Naive thymus-derived CD4-positive, alpha-beta T cell (primary cell): ENCODE data around the gene HSDL1. TPM values are rescaled to one million over a fixed set of nuclear protein-coding genes. Genes with fewer than 3 reads are reported as not detected.

Source experiments
- ATAC-seq: fragments of 150-1000 bp; cut with Tn5 transposase; 2 replicates; pipeline ENCODE4 v1.10.0; 2021; ENCODE audit warnings: mild to moderate bottlenecking, moderate library complexity
- CTCF ChIA-PET: fragments of 350-600 bp; sonication (Branson Sonifier 250); formaldehyde crosslinking; loops from one replicate; lab custom pipeline; 2021; ENCODE audit warnings: antibody characterized with exemption; lab: Charles Lee
- POLR2A ChIA-PET: fragments of 350-600 bp; sonication (Branson Sonifier 250); formaldehyde crosslinking; loops from one replicate; lab custom pipeline; 2021; ENCODE audit warnings: antibody characterized with exemption, inconsistent platforms; lab: Charles Lee
- DNase-seq, 9 donors: peaks; one replicate each; pipeline versions ENCODE4 v3.0.0 to v3.0.0-alpha.2; 2020 to 2022; ENCODE audit warnings: mixed read lengths in 1 of 9
- H3K27ac ChIP-seq: one replicate; pipeline ENCODE4 v1.7.0; 2013; ENCODE audit warnings: mild to moderate bottlenecking, low read depth, low read length, moderate library complexity
- H3K27me3 ChIP-seq, 2 donors: one replicate each; pipeline ENCODE4 v1.7.0; 2013; ENCODE audit warnings: low read length in 2 of 2, mild to moderate bottlenecking in 2 of 2, moderate library complexity in 2 of 2; ENCODE audit not compliant: control insufficient read depth in 2 of 2, insufficient read depth in 2 of 2
- H3K36me3 ChIP-seq, 3 experiments: 1 replicate in 2 of 3; 2 replicates in 1 of 3; pipeline ENCODE4 v1.7.0; 2013; ENCODE audit warnings: low read length in 3 of 3, mild to moderate bottlenecking in 3 of 3, moderate library complexity in 1 of 3; ENCODE audit not compliant: insufficient read depth in 3 of 3, control insufficient read depth in 2 of 3
- H3K4me1 ChIP-seq, 2 donors: one replicate each; pipeline ENCODE4 v1.7.0; 2013; ENCODE audit warnings: low read length in 2 of 2, mild to moderate bottlenecking in 2 of 2, moderate library complexity in 1 of 2; ENCODE audit not compliant: control insufficient read depth in 2 of 2, insufficient read depth in 2 of 2
- H3K4me3 ChIP-seq: 2 replicates; pipeline ENCODE4 v1.7.0; 2013; ENCODE audit warnings: mild to moderate bottlenecking, low read length
- H3K9me3 ChIP-seq, 3 experiments: 1 replicate in 2 of 3; 2 replicates in 1 of 3; pipeline ENCODE4 v1.7.0; 2013; ENCODE audit warnings: low read length in 3 of 3; ENCODE audit not compliant: control insufficient read depth in 2 of 3
- H3K27ac Mint-ChIP-seq, 9 donors: one replicate each; pipeline ENCODE4 v1.8.0; 2020 to 2022; ENCODE audit warnings: mixed read lengths in 9 of 9, mild to moderate bottlenecking in 8 of 9, moderate library complexity in 5 of 9, inconsistent platforms in 2 of 9
- H3K27me3 Mint-ChIP-seq, 5 donors: one replicate each; pipeline ENCODE4 v1.8.0; 2021 to 2022; ENCODE audit warnings: mixed read lengths in 5 of 5, mild to moderate bottlenecking in 1 of 5
- H3K36me3 Mint-ChIP-seq, 5 donors: one replicate each; pipeline ENCODE4 v1.8.0; 2020 to 2022; ENCODE audit warnings: mixed read lengths in 5 of 5, mild to moderate bottlenecking in 3 of 5, inconsistent platforms in 1 of 5
- H3K4me1 Mint-ChIP-seq, 7 donors: one replicate each; pipeline ENCODE4 v1.8.0; 2020 to 2022; ENCODE audit warnings: mixed read lengths in 7 of 7, mild to moderate bottlenecking in 3 of 7, inconsistent platforms in 1 of 7
- H3K4me3 Mint-ChIP-seq, 10 donors: one replicate each; pipeline ENCODE4 v1.8.0; 2020 to 2022; ENCODE audit warnings: mild to moderate bottlenecking in 10 of 10, mixed read lengths in 10 of 10, moderate library complexity in 6 of 10, inconsistent platforms in 2 of 10
- H3K9me3 Mint-ChIP-seq, 11 donors: one replicate each; pipeline ENCODE4 v1.8.0; 2020 to 2022; ENCODE audit warnings: mixed read lengths in 11 of 11, mild to moderate bottlenecking in 4 of 11, inconsistent platforms in 1 of 11, moderate library complexity in 1 of 11
- intact Hi-C, 2 donors: fragments of 100-400 bp; cut with micrococcal nuclease; formaldehyde crosslinking; loops; one replicate each; pipeline ENCODE4 v1.15.1; 2023
- polyA plus RNA-seq, 2 donors: library from polyadenylated mRNA; unstranded; fragments of 300-500 nt; fragmentation: Illumina TruSeq; gene quantifications; one replicate each; pipeline ENCODE4 v1.2.3, GENCODE V29; 2021
- total RNA-seq, 6 experiments: library from RNA in 5 of 6; stranded (reverse) in 5 of 6; gene quantifications; 1 replicate in 5 of 6; 2 replicates in 1 of 6; pipeline ENCODE4 v1.2.3 and lab custom pipeline; 2021 to 2026

Gene HSDL1
- total and polyA plus RNA-seq, 7 experiments from 2014 or later = 10.1 to 26.6 (median 13.6) TPM

- ChIA-PET CTCF (no interaction called here), POLR2A (no interaction called here)
- Mint-ChIP-seq H3K27me3 (peaks cover 11 to 47% (median 20%) of the 10 kb centered on the region in 5 donors), H3K9me3 (no peaks in the 10 kb centered on the region), H3K4me1 (no peaks in the 10 kb centered on the region), H3K4me3 (peak overlapping the region in 1 of 10 donors; percentile 18), H3K36me3 (no peaks in the 10 kb centered on the region), H3K27ac (no peak overlapping the region)
- no peak for DNase-seq
- H3K4me3 ChIP-seq = no peak overlapping the region
- H3K36me3 ChIP-seq = no peaks in the 10 kb centered on the region
- no peak overlapping the region for H3K27ac ChIP-seq
- H3K27me3 ChIP-seq = no peaks in the 10 kb centered on the region
- intact Hi-C loops = no loop called here
- no peak for ATAC-seq
- H3K4me1 ChIP-seq = no peaks in the 10 kb centered on the region
- no peaks in the 10 kb centered on the region for H3K9me3 ChIP-seq
Observed at GRCh38 chr16:84159007-84159406, 14.0 kb upstream of the HSDL1 start.

- H3K4me3 Mint-ChIP-seq = no peak overlapping the region
- intact Hi-C loops = no loop called here
- DNase-seq = no peak
- POLR2A ChIA-PET = no interaction called here
- H3K9me3 Mint-ChIP-seq = no peaks in the 10 kb centered on the region
- Histone ChIP-seq H3K27ac (no peak overlapping the region), H3K4me3 (no peak overlapping the region), H3K36me3 (no peaks in the 10 kb centered on the region), H3K4me1 (no peaks in the 10 kb centered on the region), H3K9me3 (no peaks in the 10 kb centered on the region), H3K27me3 (no peaks in the 10 kb centered on the region)
- peaks cover 9 to 43% (median 16%) of the 10 kb centered on the region in 5 donors for H3K27me3 Mint-ChIP-seq
- ATAC-seq = no peak
- H3K4me1 Mint-ChIP-seq = no peaks in the 10 kb centered on the region
- no peaks in the 10 kb centered on the region for H3K36me3 Mint-ChIP-seq
- CTCF ChIA-PET = interaction anchor here (1.2 kb wide), 1 partner anchor 10 kb away, joined by 3 read pairs; no protein-coding TSS in a partner anchor
- no peak overlapping the region for H3K27ac Mint-ChIP-seq
Observed at GRCh38 chr16:84156342-84156784, 11.4 kb upstream of the HSDL1 start.

GRCh38 chr16:84155771-84156170 lies 10.8 kb upstream of the HSDL1 start:
- H3K9me3 ChIP-seq = no peaks in the 10 kb centered on the region
- Mint-ChIP-seq H3K4me1 (no peaks in the 10 kb centered on the region), H3K9me3 (no peaks in the 10 kb centered on the region), H3K36me3 (no peaks in the 10 kb centered on the region), H3K4me3 (no peak overlapping the region), H3K27ac (no peak overlapping the region), H3K27me3 (peaks cover 9 to 46% (median 16%) of the 10 kb centered on the region in 5 donors)
- H3K27me3 ChIP-seq = no peaks in the 10 kb centered on the region
- no peak overlapping the region for H3K27ac ChIP-seq
- ChIA-PET POLR2A (no interaction called here), CTCF (interaction anchor here (1.2 kb wide), 1 partner anchor 9 kb away, joined by 3 read pairs; no protein-coding TSS in a partner anchor)
- H3K4me3 ChIP-seq = no peak overlapping the region
- no peaks in the 10 kb centered on the region for H3K4me1 ChIP-seq
- no peaks in the 10 kb centered on the region for H3K36me3 ChIP-seq
- intact Hi-C loops = no loop called here
- ATAC-seq (no peak), DNase-seq (no peak)

- Mint-ChIP-seq H3K4me3 (no peak overlapping the region), H3K36me3 (no peaks in the 10 kb centered on the region), H3K27ac (no peak overlapping the region), H3K4me1 (no peaks in the 10 kb centered on the region), H3K27me3 (peaks cover 9 to 46% (median 16%) of the 10 kb centered on the region in 5 donors), H3K9me3 (no peaks in the 10 kb centered on the region)
- ChIA-PET POLR2A (no interaction called here), CTCF (no interaction called here)
- H3K27ac ChIP-seq = no peak overlapping the region
- intact Hi-C loops = no loop called here
- no peaks in the 10 kb centered on the region for H3K27me3 ChIP-seq
- H3K4me1 ChIP-seq = no peaks in the 10 kb centered on the region
- no peaks in the 10 kb centered on the region for H3K9me3 ChIP-seq
- ATAC-seq (no peak), DNase-seq (no peak)
- no peaks in the 10 kb centered on the region for H3K36me3 ChIP-seq
- no peak overlapping the region for H3K4me3 ChIP-seq
Observed at GRCh38 chr16:84155226-84155625, 10.2 kb upstream of the HSDL1 start.

- POLR2A ChIA-PET = interaction anchor here (1.0 kb wide), 1 partner anchor 37 kb away, joined by 3 read pairs; the partner anchor contains the start of gene MBTPS1
- DNase-seq = no peak
- H3K27me3 Mint-ChIP-seq = peaks cover 2 to 40% (median 7%) of the 10 kb centered on the region in 5 donors
- no peak overlapping the region for H3K27ac ChIP-seq
- no peaks in the 10 kb centered on the region for H3K4me1 ChIP-seq
- H3K36me3 ChIP-seq = no peaks in the 10 kb centered on the region
- H3K4me1 Mint-ChIP-seq = no peaks in the 10 kb centered on the region
- ATAC-seq = no peak
- no peak overlapping the region for H3K4me3 Mint-ChIP-seq
- CTCF ChIA-PET = interaction anchor here (1.2 kb wide), 1 partner anchor 68 kb away, joined by 4 read pairs; no protein-coding TSS in a partner anchor
- H3K27me3 ChIP-seq = no peaks in the 10 kb centered on the region
- no peak overlapping the region for H3K27ac Mint-ChIP-seq
- no peaks in the 10 kb centered on the region for H3K9me3 Mint-ChIP-seq
- H3K9me3 ChIP-seq = no peaks in the 10 kb centered on the region
- intact Hi-C loops = no loop called here
- no peak overlapping the region for H3K4me3 ChIP-seq
- H3K36me3 Mint-ChIP-seq = no peaks in the 10 kb centered on the region
Observed at GRCh38 chr16:84153660-84154214, 8.8 kb upstream of the HSDL1 start.

GRCh38 chr16:84150926-84151325 lies 5.9 kb upstream of the HSDL1 start:
- POLR2A ChIA-PET = no interaction called here
- Mint-ChIP-seq H3K36me3 (no peaks in the 10 kb centered on the region), H3K4me1 (no peaks in the 10 kb centered on the region), H3K27ac (no peak overlapping the region), H3K27me3 (peaks cover 0 to 36% (median 0%) of the 10 kb centered on the region in 5 donors), H3K4me3 (no peak overlapping the region), H3K9me3 (no peaks in the 10 kb centered on the region)
- CTCF ChIA-PET = interaction anchor here (0.6 kb wide), 1 partner anchor 54 kb away, joined by 3 read pairs; no protein-coding TSS in a partner anchor
- Histone ChIP-seq H3K9me3 (no peaks in the 10 kb centered on the region), H3K27me3 (no peaks in the 10 kb centered on the region), H3K27ac (no peak overlapping the region), H3K4me1 (no peaks in the 10 kb centered on the region), H3K36me3 (no peaks in the 10 kb centered on the region), H3K4me3 (no peak overlapping the region)
- no peak for DNase-seq
- intact Hi-C loops = no loop called here
- no peak for ATAC-seq
